Mononuclear cell (primary cell): ENCODE data around the gene FES. TPM values are rescaled to one million over a fixed set of nuclear protein-coding genes. Genes with fewer than 3 reads are reported as not detected.
"Not testable (repeated sequence)": the region's sequence is repeated elsewhere in the genome, so short reads cannot be mapped to it uniquely, and the experiment has no call there.

ENCODE experiments used
- H3K27me3 ChIP-seq: 2 replicates; pipeline ENCODE4 v1.6.0; 2011; ENCODE audit warnings: low read length, control low read depth; ENCODE audit not compliant: insufficient read depth
- H3K4me1 ChIP-seq: 2 replicates; pipeline ENCODE4 v1.5.1; 2011; ENCODE audit warnings: mild to moderate bottlenecking, low read length, control low read depth; ENCODE audit not compliant: insufficient read depth
- H3K4me3 ChIP-seq: 2 replicates; pipeline ENCODE4 v1.5.1; 2011; ENCODE audit warnings: mild to moderate bottlenecking, low read length, moderate library complexity
- H3K9me3 ChIP-seq: 2 replicates; pipeline ENCODE4 v1.5.1; 2011; ENCODE audit warnings: low read depth, mild to moderate bottlenecking, control low read depth, low read length
- total RNA-seq: library from RNA; depleted of rRNA; stranded (reverse); fragments of >200 nt; gene quantifications from one replicate; pipeline ENCODE4 v1.2.3, GENCODE V29; 2012

Gene FES
- total RNA-seq, 1 donor, result 27.9 TPM

GRCh38 chr15:90869140-90869541 is 15.2 kb upstream of the FES start:
- Histone ChIP-seq H3K4me3 (no peak overlapping the region), H3K9me3 (no peaks in the 10 kb centered on the region), H3K4me1 (peaks cover 66% of the 10 kb centered on the region), H3K27me3 (no peaks in the 10 kb centered on the region)

GRCh38 chr15:90869601-90870353 is 14.5 kb upstream of the FES start:
- no peak overlapping the region for H3K4me3 ChIP-seq
- peaks cover 64% of the 10 kb centered on the region for H3K4me1 ChIP-seq
- H3K27me3 ChIP-seq, result no peaks in the 10 kb centered on the region
- H3K9me3 ChIP-seq, result no peaks in the 10 kb centered on the region

GRCh38 chr15:90870354-90871138 is 13.8 kb upstream of the FES start:
- H3K27me3 ChIP-seq, result no peaks in the 10 kb centered on the region
- peak overlapping the region; percentile 83 for H3K4me3 ChIP-seq
- H3K9me3 ChIP-seq, result no peaks in the 10 kb centered on the region
- peaks cover 64% of the 10 kb centered on the region for H3K4me1 ChIP-seq

GRCh38 chr15:90871139-90871715 is 13.1 kb upstream of the FES start:
- Histone ChIP-seq H3K4me3 (peak overlapping the region; percentile 83), H3K27me3 (no peaks in the 10 kb centered on the region), H3K9me3 (no peaks in the 10 kb centered on the region), H3K4me1 (peaks cover 64% of the 10 kb centered on the region)

- Histone ChIP-seq H3K4me1 (peaks cover 60% of the 10 kb centered on the region), H3K9me3 (no peaks in the 10 kb centered on the region), H3K4me3 (peak overlapping the region; percentile 83), H3K27me3 (no peaks in the 10 kb centered on the region)
Observed at GRCh38 chr15:90871716-90872485, 12.4 kb upstream of the FES start.

GRCh38 chr15:90872486-90873184 is 11.7 kb upstream of the FES start:
- Histone ChIP-seq H3K9me3 (no peaks in the 10 kb centered on the region), H3K4me3 (peak overlapping the region; percentile 83), H3K27me3 (no peaks in the 10 kb centered on the region), H3K4me1 (peaks cover 60% of the 10 kb centered on the region)

GRCh38 chr15:90873488-90873997 is 10.8 kb upstream of the FES start:
- no peaks in the 10 kb centered on the region for H3K27me3 ChIP-seq
- peaks cover 52% of the 10 kb centered on the region for H3K4me1 ChIP-seq
- H3K4me3 ChIP-seq, result no peak overlapping the region
- H3K9me3 ChIP-seq, result no peaks in the 10 kb centered on the region

- Histone ChIP-seq H3K4me1 (peaks cover 46% of the 10 kb centered on the region), H3K4me3 (no peak overlapping the region), H3K27me3 (no peaks in the 10 kb centered on the region), H3K9me3 (no peaks in the 10 kb centered on the region)
Observed at GRCh38 chr15:90873998-90874605, 10.2 kb upstream of the FES start.

GRCh38 chr15:90874986-90875385 is 9.3 kb upstream of the FES start:
- not testable (repeated sequence) for H3K9me3 ChIP-seq, H3K27me3 ChIP-seq, H3K4me3 ChIP-seq
- peaks cover 37% of the 10 kb centered on the region for H3K4me1 ChIP-seq

- Histone ChIP-seq H3K27me3 (no peaks in the 10 kb centered on the region), H3K9me3 (no peaks in the 10 kb centered on the region), H3K4me3 (no peak overlapping the region), H3K4me1 (peaks cover 32% of the 10 kb centered on the region)
Observed at GRCh38 chr15:90875549-90875981, 8.7 kb upstream of the FES start.

- Histone ChIP-seq H3K4me1 (peaks cover 27% of the 10 kb centered on the region), H3K4me3 (no peak overlapping the region), H3K27me3 (no peaks in the 10 kb centered on the region), H3K9me3 (no peaks in the 10 kb centered on the region)
Observed at GRCh38 chr15:90876046-90876445, 8.3 kb upstream of the FES start.

- H3K4me3 ChIP-seq, result no peak overlapping the region
- H3K27me3 ChIP-seq, result no peaks in the 10 kb centered on the region
- peaks cover 26% of the 10 kb centered on the region for H3K4me1 ChIP-seq
- H3K9me3 ChIP-seq, result no peaks in the 10 kb centered on the region
Observed at GRCh38 chr15:90876512-90877170, 7.7 kb upstream of the FES start.

- H3K9me3 ChIP-seq, result no peaks in the 10 kb centered on the region
- H3K4me1 ChIP-seq, result peaks cover 22% of the 10 kb centered on the region
- H3K4me3 ChIP-seq, result no peak overlapping the region
- H3K27me3 ChIP-seq, result no peaks in the 10 kb centered on the region
Observed at GRCh38 chr15:90877315-90877714, 7.0 kb upstream of the FES start.
